Daoy (cell line): ENCODE measurements around the gene CHAC1. TPM values are rescaled to one million over a fixed set of nuclear protein-coding genes. Genes with fewer than 3 reads are reported as not detected.
"Not testable (repeated sequence)": the region's sequence is repeated elsewhere in the genome, so short reads cannot be mapped to it uniquely, and the experiment has no call there.

Experiments used
- DNase-seq: peaks from one replicate; pipeline ENCODE4 v3.0.0-alpha.2; 2015; ENCODE audit warnings: low read depth
- total RNA-seq: library from RNA; depleted of rRNA; stranded (reverse); fragments of >200 nt; shearing (Covaris generic); gene quantifications from 2 replicates; pipeline ENCODE4 v1.2.3, GENCODE V29; 2014

The CHAC1 gene
- total RNA-seq, 1 experiment from 2014 or later, result 4.4 TPM

DNA sequence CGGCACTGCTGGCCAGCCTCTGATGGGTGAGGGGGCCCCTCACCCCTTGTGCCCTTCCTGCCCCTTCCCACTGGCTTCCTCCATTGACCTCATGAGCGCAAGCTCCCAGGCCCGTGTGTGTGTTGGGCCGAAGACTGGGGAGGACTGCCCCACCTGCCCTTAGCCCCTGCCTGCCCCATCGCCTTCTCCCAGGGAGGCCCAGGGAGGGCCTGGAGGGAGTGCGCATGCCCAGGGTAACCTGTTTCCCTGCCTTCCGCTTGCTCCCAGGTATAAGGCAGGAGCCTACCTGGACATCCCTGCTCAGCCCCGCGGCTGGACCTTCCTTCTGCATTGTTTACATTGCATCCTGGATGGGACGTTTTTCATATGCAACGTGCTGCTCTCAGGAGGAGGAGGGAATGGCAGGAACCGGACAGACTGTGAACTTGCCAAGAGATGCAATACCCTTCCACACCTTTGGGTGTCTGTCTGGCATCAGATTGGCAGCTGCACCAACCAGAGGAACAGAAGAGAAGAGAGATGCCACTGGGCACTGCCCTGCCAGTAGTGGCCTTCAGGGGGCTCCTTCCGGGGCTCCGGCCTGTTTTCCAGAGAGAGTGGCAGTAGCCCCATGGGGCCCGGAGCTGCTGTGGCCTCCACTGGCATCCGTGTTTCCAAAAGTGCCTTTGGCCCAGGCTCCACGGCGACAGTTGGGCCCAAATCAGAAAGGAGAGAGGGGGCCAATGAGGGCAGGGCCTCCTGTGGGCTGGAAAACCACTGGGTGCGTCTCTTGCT, 15.3 kb upstream of the CHAC1 start:
- DNase-seq, result no peak

DNA sequence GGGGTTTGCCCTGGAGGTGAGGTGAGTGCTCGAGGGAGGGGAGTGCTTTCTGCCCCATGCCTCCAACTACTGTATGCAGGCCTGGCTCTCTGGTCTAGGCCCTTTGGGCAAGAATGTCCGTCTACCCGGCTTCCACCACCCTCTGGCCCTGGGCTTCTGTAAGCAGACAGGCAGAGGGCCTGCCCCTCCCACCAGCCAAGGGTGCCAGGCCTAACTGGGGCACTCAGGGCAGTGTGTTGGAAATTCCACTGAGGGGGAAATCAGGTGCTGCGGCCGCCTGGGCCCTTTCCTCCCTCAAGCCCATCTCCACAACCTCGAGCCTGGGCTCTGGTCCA, 14.8 kb upstream of the CHAC1 start:
- no peak for DNase-seq

- DNase-seq, result no peak
Observed at GRCh38 chr15:40940296-40940801, 12.9 kb upstream of the CHAC1 start.

- DNase-seq, result no peak
Observed at GRCh38 chr15:40941068-40941527, 12.2 kb upstream of the CHAC1 start.

GRCh38 chr15:40941528-40942336, 11.5 kb upstream of the CHAC1 start:
- peak; percentile 82 for DNase-seq

DNA sequence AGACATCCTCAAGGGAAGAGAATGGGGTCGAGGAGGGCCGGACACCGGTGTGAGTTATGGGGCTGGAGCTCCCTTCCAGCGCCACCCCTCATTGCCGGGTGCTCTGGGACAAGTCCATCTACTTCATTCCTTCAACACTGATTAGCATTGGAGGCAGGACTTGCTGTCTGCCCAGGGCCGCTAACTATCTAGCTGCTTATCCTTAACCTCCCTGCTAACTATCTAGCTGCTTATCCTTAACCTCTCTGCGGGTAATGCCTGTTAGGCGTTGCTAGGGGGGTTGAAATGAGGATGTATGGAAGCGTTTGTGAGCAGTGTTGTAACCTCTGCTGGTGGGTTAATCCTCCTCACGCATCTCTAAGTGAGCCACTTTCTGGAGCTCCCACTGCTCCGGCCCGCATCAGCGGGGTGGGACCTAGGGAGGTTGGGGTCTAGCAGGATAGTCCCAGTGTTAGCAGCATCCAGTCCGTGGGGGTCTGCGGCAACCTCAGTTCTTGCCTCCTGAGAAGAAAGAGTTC, 10.9 kb upstream of the CHAC1 start:
- no peak for DNase-seq

GRCh38 chr15:40942878-40943277, 10.4 kb upstream of the CHAC1 start:
- no peak for DNase-seq

GRCh38 chr15:40943764-40944365, 9.4 kb upstream of the CHAC1 start:
- DNase-seq, result no peak

GRCh38 chr15:40944510-40945296, 8.6 kb upstream of the CHAC1 start:
- no peak for DNase-seq

DNA sequence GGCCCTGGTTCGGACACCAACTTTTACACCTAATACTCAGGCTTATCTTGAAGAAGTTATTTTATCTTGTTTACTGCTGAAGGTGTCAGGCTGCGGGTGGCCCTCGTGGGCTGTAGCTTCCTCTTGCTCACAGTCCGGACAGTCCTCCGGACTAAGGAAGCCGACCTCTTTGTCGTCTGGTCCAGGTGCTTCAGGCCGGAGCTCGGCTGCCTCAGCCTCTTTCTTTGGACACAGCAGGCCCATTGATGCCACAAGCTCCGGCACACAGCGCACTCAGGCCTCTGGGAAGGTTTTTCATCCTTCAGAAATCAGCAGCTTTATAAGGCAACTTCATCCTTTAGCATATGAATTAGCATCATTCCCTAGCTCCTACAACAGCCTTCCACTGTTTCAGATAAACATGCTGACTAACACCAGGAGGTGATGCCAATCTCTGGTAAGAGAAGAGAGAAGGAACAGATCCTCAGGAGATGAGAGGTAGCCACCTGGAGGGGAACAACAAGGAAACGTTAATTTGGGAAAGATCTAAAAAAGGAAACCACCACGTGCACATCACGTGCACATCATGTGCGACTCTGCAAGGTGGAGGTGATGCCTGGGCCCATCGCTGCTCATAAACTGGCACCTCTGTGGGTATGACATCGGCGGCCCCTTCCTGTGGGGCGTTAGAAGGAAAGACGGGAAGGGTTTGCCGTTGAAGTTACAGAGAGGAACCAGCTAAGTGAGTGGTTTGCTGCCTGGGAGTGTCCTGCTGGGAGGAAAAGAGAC, 4.4 kb upstream of the CHAC1 start:
- DNase-seq, result no peak

DNA sequence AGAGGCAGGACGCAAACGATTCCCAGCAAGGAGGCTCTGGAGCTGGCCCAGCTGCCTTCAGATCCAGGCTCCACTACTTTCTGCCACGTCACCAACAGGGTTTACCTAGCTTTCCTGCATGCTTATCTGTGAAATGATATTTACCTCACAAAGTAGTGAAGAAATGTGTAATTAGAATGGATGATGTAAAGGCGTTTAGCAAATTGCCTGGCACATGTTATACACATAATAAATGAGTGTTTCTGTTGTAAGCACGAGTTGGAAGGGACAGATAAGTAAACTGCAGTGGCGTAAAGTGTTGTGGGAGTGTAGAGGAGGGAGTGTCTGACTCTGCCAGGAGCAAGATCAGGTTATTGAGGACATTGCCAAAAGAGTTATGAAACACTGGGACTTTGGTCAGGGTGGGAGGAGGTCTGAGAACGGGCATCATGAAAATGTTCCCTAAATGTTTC, 3.5 kb upstream of the CHAC1 start:
- no peak for DNase-seq

GRCh38 chr15:40951764-40952163, 1.5 kb upstream of the CHAC1 start:
- no peak for DNase-seq

DNA sequence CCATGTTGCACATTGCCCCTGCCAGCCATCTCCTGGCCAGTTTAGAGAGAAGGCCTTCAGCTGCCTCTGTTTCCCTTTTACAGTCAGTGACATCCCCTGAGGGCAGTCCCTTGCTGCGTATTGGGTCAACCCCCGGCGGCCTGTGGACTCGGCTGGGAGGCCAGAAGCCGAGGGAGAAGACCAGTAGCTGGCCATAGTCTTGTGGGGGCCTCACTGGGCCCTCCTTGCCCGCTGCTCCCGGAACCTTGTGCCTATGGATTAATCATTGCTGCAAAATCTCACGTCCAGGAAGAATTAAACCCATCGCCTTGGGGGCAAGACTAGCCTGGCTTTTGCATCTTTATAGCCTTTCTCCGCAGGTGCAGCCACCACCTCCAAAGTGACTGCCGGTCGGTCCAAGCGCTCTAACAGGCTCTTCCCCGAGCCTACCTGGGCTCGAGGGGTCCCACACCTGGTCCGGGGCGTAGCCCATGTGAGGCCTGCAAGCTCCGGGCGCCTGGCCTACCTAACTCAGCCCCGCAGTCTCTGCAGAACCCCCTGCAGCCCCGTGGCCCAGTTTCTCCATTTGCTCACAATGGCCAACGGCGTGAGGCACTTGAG, 870 bp upstream of the CHAC1 start:
- DNase-seq, result no peak

GRCh38 chr15:40953713-40954074, 423 bp downstream of the CHAC1 start:
- no peak for DNase-seq

DNA sequence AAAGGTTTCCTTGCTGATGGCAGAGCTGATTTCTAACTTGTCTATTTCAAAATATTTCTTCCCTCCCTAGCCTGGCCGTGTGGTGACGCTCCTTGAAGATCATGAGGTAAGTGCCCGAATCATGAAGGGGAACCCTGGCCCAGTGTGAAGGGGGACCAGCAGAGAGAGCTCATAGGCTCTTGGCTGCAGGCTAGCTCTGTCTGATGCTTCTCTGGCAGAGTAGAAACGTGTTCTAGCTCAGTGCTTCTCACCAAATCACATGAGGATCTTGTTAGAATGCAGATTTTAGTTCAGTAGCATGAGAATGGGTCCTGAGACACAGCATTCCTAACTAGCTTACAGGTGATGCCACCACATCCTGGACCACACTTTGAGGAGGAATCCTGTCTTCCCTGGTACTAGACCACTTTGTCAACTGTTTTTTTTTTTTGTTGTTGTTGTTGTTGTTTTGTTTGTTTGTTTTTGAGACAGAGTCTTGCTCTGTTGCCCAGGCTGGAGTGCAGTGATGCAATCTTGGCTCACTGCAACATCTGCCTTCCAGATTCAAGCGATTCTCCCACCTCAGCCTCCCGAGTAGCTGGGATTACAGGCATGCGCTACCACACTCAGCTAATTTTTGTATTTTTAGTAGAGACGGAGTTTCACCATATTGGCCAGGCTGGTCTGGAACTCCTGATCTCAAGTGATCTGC, 1.0 kb downstream of the CHAC1 start:
- DNase-seq, result not testable (repeated sequence)

- no peak for DNase-seq
Observed at GRCh38 chr15:40955141-40955903, 2.1 kb downstream of the CHAC1 start.

DNA sequence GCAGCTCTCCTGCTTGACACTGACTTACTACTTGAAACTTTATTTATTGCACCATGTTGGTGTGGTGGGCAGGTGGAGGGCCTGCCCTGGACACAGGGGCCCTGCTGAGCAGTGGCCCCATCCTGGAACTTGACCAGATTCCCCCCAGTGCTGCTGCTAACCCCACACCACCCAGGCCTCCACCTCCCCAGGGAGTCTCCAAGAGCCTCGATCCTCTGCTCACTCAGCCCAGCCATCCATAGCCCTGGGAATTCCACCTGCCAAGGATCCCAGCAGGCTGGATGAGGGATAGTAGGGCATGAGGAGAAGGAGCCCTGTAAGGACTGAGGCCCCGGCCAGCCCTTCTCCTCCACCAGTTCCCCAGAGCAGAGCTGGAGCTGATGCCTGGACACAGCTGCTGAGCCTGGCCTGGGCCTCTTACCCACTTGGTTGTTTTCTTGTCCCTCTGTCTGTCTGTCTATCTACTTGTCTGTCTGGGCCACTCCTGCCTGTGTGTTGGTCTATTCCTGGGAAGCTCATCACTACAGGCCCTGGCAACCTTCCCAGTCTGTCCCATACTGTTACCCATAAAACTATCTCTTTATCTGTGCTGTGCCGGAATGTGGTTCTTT, 2.8 kb downstream of the CHAC1 start:
- DNase-seq, result no peak

DNA sequence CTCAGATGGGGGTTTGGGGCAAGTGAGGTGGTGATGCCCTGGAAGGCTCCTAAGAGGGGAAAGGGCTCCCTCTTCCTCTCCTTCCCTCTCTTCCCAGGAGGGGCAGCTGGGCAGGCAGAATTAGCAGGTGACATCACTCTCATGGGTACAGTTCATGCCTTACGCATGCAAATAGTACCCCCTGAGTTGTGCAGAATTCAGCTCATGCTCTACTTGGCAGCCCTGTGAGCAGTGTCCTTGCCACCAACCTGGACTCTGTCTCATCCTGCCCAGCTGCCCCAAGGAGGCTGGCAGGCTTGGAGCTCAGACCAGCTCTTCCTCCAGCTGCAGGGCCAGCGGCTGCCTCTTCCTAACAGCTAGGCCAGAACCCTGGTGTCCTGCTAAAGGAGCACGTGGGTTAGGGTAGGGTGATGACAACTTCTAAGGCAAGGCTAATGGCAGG, 3.3 kb downstream of the CHAC1 start:
- no peak for DNase-seq
